MV-4-11 (cell line): ENCODE results near the gene SMC1B.
"Not testable (repeated sequence)": the region's sequence is repeated elsewhere in the genome, so short reads cannot be mapped to it uniquely, and the experiment has no call there.

Source experiments
- DNase-seq: peaks from one replicate; lab custom pipeline; 2025; lab: John Stamatoyannopoulos, UW

The SMC1B gene

DNA sequence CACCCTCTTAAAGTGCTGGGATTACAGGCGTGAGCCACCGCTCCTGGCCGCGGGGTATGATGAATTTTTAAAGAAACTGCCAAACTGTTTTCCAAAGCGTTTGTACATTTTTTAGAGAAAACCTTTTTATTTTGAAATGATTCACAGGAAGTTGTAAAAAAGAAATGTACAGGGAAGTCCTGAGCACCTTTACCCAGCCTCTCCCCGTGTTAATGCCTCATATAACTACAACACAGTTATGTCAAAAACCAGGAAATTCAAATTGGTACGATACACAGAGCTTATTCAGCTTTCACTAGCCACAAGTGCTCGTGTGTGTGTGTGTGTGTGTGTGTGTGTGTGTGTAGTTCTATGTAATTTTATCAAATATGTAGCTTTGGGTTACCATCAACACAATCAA lies 110.6 kb downstream of the SMC1B start:
- DNase-seq, result peak; percentile 17

- no peak for DNase-seq
These were observed 114.4 kb downstream of the SMC1B start for GRCh38 chr22:45298934-45299505.

GRCh38 chr22:45296628-45297297 lies 116.6 kb downstream of the SMC1B start:
- DNase-seq, result peak; percentile 29

DNA sequence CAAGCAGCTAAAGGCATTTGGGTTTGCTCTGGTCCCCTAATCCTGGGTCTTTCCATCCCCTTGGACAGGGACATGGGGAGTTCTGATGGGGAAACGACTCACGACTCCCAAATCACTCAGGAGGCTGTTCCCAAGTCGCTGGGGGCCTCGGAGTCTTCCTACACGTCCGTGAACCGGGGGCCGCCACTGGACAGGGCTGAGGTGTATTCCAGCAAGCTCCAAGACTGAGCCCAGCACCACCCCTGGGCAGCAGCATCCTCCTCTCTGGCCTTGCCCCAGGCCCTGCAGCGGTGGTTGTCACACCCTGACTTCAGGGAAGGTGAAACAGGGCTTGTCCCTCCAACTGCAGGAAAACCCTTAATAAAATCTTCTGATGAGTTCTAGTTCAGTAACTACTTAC lies 117.9 kb downstream of the SMC1B start:
- DNase-seq, result no peak

- not testable (repeated sequence) for DNase-seq
These were observed 118.4 kb downstream of the SMC1B start for GRCh38 chr22:45295004-45295403.
